SK-N-SH treated with all-trans-retinoic acid at 6 μM for 48 hours (cell line): ENCODE data around the gene ZNF70.

Experiments used
- ATAC-seq: fragments of 200-7000 bp; cut with Tn5 transposase; 3 replicates; pipeline ENCODE4 v1.9.1; 2020; ENCODE audit warnings: mild to moderate bottlenecking, moderate library complexity
- ARNTL ChIP-seq: fragments of 450-650 bp; formaldehyde crosslinking; IDR thresholded peaks from 2 replicates; pipeline ENCODE4 v1.5.0; 2020; ENCODE audit warnings: low read depth, mild to moderate bottlenecking, moderate library complexity, borderline replicate concordance
- BACH2 ChIP-seq: fragments of 250-450 bp; sonication (Bioruptor Pico); IDR thresholded peaks from 2 replicates; pipeline ENCODE4 v1.9.0; 2021; ENCODE audit warnings: mild to moderate bottlenecking, borderline replicate concordance
- CSDC2 ChIP-seq: fragments of 250-450 bp; sonication (Bioruptor Pico); IDR thresholded peaks from 2 replicates; pipeline ENCODE4 v1.5.0; 2020; ENCODE audit warnings: mild to moderate bottlenecking, moderate library complexity
- GLIS3 ChIP-seq: fragments of 250-450 bp; sonication (Bioruptor Pico); IDR thresholded peaks from 2 replicates; pipeline ENCODE4 v1.5.0; 2020; ENCODE audit warnings: mild to moderate bottlenecking, moderate library complexity
- ISL1 ChIP-seq: fragments of 250-450 bp; sonication (Bioruptor Pico); IDR thresholded peaks from 2 replicates; pipeline ENCODE4 v2.1.2; 2022; ENCODE audit warnings: mild to moderate bottlenecking, moderate library complexity
- OSR1 ChIP-seq: fragments of 250-450 bp; sonication (Bioruptor Pico); IDR thresholded peaks from 2 replicates; pipeline ENCODE4 v1.8.0; 2022; ENCODE audit warnings: moderate library complexity, mild to moderate bottlenecking, inconsistent platforms
- PPARA ChIP-seq: fragments of 250-450 bp; sonication (Bioruptor Pico); IDR thresholded peaks from 2 replicates; pipeline ENCODE4 v1.5.0; 2020; ENCODE audit warnings: mild to moderate bottlenecking, borderline replicate concordance
- RARB ChIP-seq: fragments of 250-450 bp; sonication (Bioruptor Pico); IDR thresholded peaks from 2 replicates; pipeline ENCODE4 v1.8.0; 2021; ENCODE audit warnings: mild to moderate bottlenecking, moderate library complexity
- SNAI2 ChIP-seq: fragments of 250-450 bp; sonication (Bioruptor Pico); IDR thresholded peaks from 2 replicates; pipeline ENCODE4 v1.5.0; 2020; ENCODE audit warnings: mild to moderate bottlenecking, moderate library complexity
- TCF4 ChIP-seq: fragments of 250-450 bp; sonication (Bioruptor Pico); IDR thresholded peaks from 2 replicates; pipeline ENCODE4 v1.8.0; 2021; ENCODE audit warnings: mild to moderate bottlenecking, moderate library complexity, borderline replicate concordance
- TOX ChIP-seq: fragments of 250-450 bp; sonication (Bioruptor Pico); IDR thresholded peaks from 2 replicates; pipeline ENCODE4 v1.8.0; 2021; ENCODE audit warnings: mild to moderate bottlenecking, moderate library complexity, borderline replicate concordance
- ZC3H10 ChIP-seq: fragments of 250-450 bp; sonication (Bioruptor Pico); IDR thresholded peaks from 2 replicates; pipeline ENCODE4 v1.5.1; 2021; ENCODE audit warnings: mild to moderate bottlenecking, moderate library complexity
- ZFP3 ChIP-seq: fragments of 250-450 bp; sonication (Bioruptor Pico); IDR thresholded peaks from 2 replicates; pipeline ENCODE4 v1.5.0; 2020; ENCODE audit warnings: mild to moderate bottlenecking, moderate library complexity
- ZFP30 ChIP-seq: fragments of 450-650 bp; formaldehyde crosslinking; IDR thresholded peaks from 2 replicates; pipeline ENCODE4 v1.5.0; 2022; ENCODE audit warnings: mild to moderate bottlenecking, moderate library complexity
- ZNF565 ChIP-seq: fragments of 450-650 bp; formaldehyde crosslinking; conservative IDR thresholded peaks from 2 replicates; pipeline ENCODE4 v1.5.0; 2020; ENCODE audit warnings: low read depth, mild to moderate bottlenecking, moderate library complexity
- ZNF70 ChIP-seq: fragments of 450-650 bp; formaldehyde crosslinking; IDR thresholded peaks from 2 replicates; pipeline ENCODE4 v1.5.0; 2020; ENCODE audit warnings: mild to moderate bottlenecking, moderate library complexity
- ZNF8 ChIP-seq: fragments of 450-650 bp; formaldehyde crosslinking; IDR thresholded peaks from 2 replicates; pipeline ENCODE4 v1.5.0; 2020; ENCODE audit warnings: mild to moderate bottlenecking, moderate library complexity
- TF ChIP-seq, protein P1 (sequence below): fragments of 250-450 bp; sonication (Bioruptor Pico); IDR thresholded peaks from 2 replicates; pipeline ENCODE4 v1.5.1; 2020; ENCODE audit warnings: low read depth, mild to moderate bottlenecking, moderate library complexity
- TF ChIP-seq, protein P2 (sequence below): fragments of 250-450 bp; sonication (Bioruptor Pico); IDR thresholded peaks from 2 replicates; pipeline ENCODE4 v1.5.0; 2020; ENCODE audit warnings: mild to moderate bottlenecking, moderate library complexity
- TF ChIP-seq, protein P3 (sequence below): fragments of 250-450 bp; sonication (Bioruptor Pico); IDR thresholded peaks from 2 replicates; pipeline ENCODE4 v1.8.0; 2021; ENCODE audit warnings: low read depth, mild to moderate bottlenecking, moderate library complexity, borderline replicate concordance
- TF ChIP-seq, protein P4 (sequence below): fragments of 250-450 bp; sonication (Bioruptor Pico); IDR thresholded peaks from 2 replicates; pipeline ENCODE4 v1.5.1; 2021; ENCODE audit warnings: mild to moderate bottlenecking, moderate library complexity
- TF ChIP-seq, protein P5 (sequence below): fragments of 250-450 bp; sonication (Bioruptor Pico); IDR thresholded peaks from 2 replicates; pipeline ENCODE4 v1.8.0; 2020; ENCODE audit warnings: mild to moderate bottlenecking, moderate library complexity, borderline replicate concordance

Gene ZNF70

DNA sequence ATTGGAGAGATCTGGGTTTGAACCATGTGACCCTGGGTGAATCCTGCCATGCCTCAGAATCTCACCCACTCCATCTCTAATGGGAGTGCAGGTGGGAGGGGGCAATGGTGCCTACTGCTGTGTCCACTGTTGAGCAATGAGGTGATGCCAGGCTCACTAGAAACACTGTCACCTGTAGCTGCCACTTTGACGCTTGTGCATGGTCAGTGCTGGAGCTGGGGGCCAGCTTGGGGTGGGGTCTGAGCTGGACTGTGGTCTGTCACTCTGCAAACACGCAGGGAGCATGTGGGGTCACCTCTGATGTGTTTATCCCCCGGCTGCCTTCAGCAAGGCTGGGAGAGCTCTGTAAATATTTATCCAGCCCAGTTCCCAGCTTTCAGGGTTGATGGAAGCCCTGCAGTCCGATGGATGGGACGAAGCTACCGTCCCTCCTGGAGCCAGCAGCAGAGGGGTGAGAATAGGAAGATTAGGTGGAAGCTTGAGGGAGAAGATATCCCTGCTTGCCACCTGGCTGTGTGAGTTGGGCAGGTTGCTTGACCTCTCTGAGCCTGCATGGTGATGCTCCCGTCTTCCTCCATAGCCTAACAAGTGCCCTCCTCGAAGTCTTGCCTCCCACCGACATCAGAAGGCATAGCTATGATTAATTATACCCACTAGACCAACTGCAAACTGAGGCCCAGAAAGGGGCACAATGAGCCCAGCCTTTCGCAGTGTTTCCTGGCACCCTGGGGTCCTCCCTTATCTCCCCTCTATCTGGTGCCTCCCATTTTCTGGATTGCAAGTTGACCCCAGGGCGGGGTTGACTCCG, 23.4 kb upstream of the ZNF70 start:
- TF ChIP-seq, protein P1, sequence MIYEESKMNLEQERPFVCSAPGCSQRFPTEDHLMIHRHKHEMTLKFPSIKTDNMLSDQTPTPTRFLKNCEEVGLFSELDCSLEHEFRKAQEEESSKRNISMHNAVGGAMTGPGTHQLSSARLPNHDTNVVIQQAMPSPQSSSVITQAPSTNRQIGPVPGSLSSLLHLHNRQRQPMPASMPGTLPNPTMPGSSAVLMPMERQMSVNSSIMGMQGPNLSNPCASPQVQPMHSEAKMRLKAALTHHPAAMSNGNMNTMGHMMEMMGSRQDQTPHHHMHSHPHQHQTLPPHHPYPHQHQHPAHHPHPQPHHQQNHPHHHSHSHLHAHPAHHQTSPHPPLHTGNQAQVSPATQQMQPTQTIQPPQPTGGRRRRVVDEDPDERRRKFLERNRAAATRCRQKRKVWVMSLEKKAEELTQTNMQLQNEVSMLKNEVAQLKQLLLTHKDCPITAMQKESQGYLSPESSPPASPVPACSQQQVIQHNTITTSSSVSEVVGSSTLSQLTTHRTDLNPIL (CRISPR knock-in tag), result no peak
- TF ChIP-seq TCF4 (CRISPR knock-in tag), result no peak
- TF ChIP-seq ZFP30 (CRISPR knock-in tag), result no peak
- TF ChIP-seq ZNF565, result no peak
- TF ChIP-seq ZNF8 (CRISPR knock-in tag), result no peak
- no peak for TF ChIP-seq ZNF70
- no peak for TF ChIP-seq OSR1 (CRISPR knock-in tag)
- no peak for TF ChIP-seq BACH2 (CRISPR knock-in tag)
- no peak for TF ChIP-seq ARNTL (CRISPR knock-in tag)
- TF ChIP-seq, protein P2, sequence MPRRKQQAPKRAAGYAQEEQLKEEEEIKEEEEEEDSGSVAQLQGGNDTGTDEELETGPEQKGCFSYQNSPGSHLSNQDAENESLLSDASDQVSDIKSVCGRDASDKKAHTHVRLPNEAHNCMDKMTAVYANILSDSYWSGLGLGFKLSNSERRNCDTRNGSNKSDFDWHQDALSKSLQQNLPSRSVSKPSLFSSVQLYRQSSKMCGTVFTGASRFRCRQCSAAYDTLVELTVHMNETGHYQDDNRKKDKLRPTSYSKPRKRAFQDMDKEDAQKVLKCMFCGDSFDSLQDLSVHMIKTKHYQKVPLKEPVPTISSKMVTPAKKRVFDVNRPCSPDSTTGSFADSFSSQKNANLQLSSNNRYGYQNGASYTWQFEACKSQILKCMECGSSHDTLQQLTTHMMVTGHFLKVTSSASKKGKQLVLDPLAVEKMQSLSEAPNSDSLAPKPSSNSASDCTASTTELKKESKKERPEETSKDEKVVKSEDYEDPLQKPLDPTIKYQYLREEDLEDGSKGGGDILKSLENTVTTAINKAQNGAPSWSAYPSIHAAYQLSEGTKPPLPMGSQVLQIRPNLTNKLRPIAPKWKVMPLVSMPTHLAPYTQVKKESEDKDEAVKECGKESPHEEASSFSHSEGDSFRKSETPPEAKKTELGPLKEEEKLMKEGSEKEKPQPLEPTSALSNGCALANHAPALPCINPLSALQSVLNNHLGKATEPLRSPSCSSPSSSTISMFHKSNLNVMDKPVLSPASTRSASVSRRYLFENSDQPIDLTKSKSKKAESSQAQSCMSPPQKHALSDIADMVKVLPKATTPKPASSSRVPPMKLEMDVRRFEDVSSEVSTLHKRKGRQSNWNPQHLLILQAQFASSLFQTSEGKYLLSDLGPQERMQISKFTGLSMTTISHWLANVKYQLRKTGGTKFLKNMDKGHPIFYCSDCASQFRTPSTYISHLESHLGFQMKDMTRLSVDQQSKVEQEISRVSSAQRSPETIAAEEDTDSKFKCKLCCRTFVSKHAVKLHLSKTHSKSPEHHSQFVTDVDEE (CRISPR knock-in tag), result no peak
- TF ChIP-seq, protein P3, sequence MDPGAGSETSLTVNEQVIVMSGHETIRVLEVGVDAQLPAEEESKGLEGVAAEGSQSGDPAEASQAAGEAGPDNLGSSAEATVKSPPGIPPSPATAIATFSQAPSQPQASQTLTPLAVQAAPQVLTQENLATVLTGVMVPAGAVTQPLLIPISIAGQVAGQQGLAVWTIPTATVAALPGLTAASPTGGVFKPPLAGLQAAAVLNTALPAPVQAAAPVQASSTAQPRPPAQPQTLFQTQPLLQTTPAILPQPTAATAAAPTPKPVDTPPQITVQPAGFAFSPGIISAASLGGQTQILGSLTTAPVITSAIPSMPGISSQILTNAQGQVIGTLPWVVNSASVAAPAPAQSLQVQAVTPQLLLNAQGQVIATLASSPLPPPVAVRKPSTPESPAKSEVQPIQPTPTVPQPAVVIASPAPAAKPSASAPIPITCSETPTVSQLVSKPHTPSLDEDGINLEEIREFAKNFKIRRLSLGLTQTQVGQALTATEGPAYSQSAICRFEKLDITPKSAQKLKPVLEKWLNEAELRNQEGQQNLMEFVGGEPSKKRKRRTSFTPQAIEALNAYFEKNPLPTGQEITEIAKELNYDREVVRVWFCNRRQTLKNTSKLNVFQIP (CRISPR knock-in tag), result no peak
- TF ChIP-seq, protein P4, sequence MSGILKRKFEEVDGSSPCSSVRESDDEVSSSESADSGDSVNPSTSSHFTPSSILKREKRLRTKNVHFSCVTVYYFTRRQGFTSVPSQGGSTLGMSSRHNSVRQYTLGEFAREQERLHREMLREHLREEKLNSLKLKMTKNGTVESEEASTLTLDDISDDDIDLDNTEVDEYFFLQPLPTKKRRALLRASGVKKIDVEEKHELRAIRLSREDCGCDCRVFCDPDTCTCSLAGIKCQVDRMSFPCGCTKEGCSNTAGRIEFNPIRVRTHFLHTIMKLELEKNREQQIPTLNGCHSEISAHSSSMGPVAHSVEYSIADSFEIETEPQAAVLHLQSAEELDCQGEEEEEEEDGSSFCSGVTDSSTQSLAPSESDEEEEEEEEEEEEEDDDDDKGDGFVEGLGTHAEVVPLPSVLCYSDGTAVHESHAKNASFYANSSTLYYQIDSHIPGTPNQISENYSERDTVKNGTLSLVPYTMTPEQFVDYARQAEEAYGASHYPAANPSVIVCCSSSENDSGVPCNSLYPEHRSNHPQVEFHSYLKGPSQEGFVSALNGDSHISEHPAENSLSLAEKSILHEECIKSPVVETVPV, result no peak
- TF ChIP-seq, protein P5, sequence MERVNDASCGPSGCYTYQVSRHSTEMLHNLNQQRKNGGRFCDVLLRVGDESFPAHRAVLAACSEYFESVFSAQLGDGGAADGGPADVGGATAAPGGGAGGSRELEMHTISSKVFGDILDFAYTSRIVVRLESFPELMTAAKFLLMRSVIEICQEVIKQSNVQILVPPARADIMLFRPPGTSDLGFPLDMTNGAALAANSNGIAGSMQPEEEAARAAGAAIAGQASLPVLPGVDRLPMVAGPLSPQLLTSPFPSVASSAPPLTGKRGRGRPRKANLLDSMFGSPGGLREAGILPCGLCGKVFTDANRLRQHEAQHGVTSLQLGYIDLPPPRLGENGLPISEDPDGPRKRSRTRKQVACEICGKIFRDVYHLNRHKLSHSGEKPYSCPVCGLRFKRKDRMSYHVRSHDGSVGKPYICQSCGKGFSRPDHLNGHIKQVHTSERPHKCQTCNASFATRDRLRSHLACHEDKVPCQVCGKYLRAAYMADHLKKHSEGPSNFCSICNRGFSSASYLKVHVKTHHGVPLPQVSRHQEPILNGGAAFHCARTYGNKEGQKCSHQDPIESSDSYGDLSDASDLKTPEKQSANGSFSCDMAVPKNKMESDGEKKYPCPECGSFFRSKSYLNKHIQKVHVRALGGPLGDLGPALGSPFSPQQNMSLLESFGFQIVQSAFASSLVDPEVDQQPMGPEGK, result no peak
- no peak for TF ChIP-seq CSDC2 (CRISPR knock-in tag)
- TF ChIP-seq RARB (CRISPR knock-in tag), result no peak
- no peak for TF ChIP-seq GLIS3 (CRISPR knock-in tag)
- TF ChIP-seq, all 23 proteins: peak for 0
- ATAC-seq, result no peak

DNA sequence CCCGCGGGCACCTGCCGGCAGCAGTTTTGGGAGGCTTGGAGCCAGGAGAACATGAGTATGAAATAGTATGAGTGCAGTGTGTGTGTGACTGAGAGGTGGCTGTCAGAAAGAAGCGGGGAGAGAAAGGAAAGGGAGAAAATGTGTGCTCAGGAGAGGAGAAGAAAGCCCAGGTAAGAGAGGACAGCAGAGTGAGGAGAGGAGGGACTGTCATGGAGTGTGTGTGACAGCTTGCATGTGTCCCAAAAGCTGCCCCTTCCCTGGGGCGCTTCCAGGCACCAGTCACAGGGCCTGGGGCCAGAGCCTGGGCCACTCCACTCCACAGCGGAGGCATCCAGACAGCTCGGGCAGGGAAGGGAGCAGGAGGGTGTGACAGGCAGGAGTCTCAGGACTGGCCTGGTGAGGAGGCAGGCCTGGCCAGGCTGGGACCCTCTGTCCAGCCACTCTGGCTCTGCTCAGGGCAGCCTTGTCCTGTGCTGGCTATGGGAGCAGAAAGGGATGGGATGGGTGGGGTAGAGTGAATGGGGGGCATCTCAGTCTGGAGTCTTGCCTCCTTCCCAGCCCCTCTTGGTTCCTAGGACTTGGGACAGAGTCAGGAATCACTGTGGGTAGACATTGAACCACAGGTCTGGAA, 22.7 kb upstream of the ZNF70 start:
- no peak for ATAC-seq
- TF ChIP-seq ISL1 (CRISPR knock-in tag) (no peak), RARB (CRISPR knock-in tag) (no peak), ZC3H10 (CRISPR knock-in tag) (no peak), ZFP3 (CRISPR knock-in tag) (no peak), TOX (CRISPR knock-in tag) (no peak), OSR1 (CRISPR knock-in tag) (no peak), SNAI2 (CRISPR knock-in tag) (no peak), ZFP30 (CRISPR knock-in tag) (no peak), TCF4 (CRISPR knock-in tag) (no peak), PPARA (no peak)
- TF ChIP-seq, protein P2 (CRISPR knock-in tag), result no peak
- TF ChIP-seq, protein P1 (CRISPR knock-in tag), result no peak
- TF ChIP-seq, protein P5, result no peak
